AML-193 (cell line): ENCODE results near the gene GABRR3.
"Not testable (repeated sequence)": the region's sequence is repeated elsewhere in the genome, so short reads cannot be mapped to it uniquely, and the experiment has no call there.

Experiments used
- DNase-seq, 2 experiments: peaks; one replicate each; lab custom pipeline; 2025; lab: John Stamatoyannopoulos, UW

Gene GABRR3

DNA sequence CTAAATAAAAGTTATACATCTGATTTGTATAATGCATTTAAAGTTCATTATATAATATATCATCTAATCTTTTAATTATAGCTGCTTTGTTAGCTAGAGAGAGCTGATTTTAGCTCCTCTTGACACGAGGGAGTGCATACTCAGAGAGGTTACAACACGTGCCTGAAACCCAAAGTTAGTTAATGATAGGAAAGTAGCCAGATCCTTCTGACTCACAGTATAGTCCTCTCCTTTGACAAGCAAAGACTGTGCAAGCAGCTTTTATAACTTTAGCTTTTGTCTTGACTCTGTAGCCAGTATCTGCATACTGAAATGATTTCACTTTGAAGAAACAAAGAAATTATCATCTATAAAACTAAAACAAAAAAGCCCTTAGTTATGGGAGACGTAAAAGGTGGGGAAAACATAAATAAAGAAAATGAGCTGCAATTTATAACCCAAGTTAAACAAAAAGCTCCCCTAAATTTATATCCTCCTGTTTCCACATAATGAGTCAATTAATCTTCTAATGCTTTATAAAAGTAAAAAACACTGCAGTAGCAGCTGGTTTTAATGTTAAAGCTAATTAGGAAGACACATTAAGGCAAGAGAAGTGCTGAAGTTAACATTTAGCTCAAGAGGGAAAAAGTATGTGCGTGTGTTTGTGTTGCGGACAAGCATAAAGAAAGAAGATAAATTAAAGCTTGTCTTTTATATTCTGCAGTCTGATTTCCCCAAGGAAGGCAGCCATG lies 13.1 kb downstream of the GABRR3 start:
- DNase-seq = no peak

- DNase-seq = no peak
Measured at GRCh38 chr3:98020412-98020811, 14.7 kb downstream of the GABRR3 start.

DNA sequence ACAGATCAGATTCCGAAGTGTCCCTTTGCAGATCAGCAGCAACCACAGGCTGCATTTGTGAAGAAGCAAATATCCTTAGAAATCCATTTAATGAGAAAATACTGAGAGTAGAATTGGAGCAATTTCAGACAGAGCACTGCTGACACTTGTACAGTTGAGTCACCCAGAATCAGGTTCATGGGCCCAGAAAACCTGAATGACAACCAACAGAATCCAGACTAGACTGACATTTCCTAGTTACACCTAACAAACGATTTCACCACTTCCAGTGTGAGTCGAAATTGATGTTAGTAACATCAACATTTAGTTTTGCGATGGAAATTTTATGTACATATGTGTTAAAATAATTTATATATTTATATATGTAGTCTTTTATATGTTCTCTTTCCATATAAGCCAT lies 16.8 kb downstream of the GABRR3 start:
- no peak for DNase-seq

GRCh38 chr3:98014268-98014585 lies 20.9 kb downstream of the GABRR3 start:
- no peak for DNase-seq

GRCh38 chr3:98013411-98014267 lies 21.5 kb downstream of the GABRR3 start:
- DNase-seq = peak in 1 of 2 experiments; percentile 9

DNA sequence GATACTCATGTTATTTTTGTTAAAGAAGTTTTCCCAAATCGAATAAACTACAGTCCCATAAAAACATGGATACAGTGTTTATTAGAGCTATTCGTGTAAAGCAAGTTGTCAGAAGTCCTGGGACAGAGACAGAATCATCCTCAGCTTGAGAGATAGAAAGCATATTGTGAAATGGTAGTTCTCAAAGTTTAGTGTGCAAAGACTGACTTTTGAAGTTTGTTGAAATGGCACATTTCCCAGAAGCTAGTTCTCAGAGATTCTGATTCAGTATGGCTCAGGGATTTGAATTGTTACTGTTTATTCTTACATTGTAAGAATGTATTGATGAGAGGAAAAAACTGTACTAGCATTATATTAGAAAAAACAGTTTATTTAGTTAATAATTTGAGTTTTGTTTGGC lies 22.1 kb downstream of the GABRR3 start:
- DNase-seq = no peak

DNA sequence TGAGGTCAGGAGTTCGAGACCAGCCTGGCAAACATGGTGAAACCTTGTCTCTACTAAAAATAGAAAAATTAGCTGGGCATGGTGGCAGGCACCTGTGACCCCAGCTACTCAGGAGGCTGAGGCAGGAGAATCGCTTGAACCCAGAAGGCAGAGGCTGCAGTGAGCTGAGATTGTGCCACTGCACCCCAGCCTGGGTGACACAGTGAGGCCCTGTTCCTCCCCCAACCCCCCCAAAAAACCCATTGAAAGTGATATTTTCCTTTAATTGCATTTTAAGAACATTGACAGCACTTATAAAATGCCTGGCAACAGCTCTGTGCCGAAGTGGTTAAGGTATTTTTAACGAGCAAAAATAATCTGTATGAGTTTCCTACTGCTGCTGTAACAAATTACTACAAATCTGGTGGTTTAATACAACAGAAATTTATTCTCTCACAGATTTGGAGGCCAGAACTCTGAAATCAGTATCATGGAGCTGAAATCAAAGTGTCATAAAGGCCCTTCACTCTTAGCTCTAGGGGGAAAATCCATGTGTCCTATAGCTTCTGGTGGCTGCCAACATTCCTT lies 24.1 kb downstream of the GABRR3 start:
- DNase-seq = not testable (repeated sequence)

GRCh38 chr3:98010194-98010882 lies 24.8 kb downstream of the GABRR3 start:
- no peak for DNase-seq

- DNase-seq = no peak
Measured at GRCh38 chr3:98008855-98009254, 26.3 kb downstream of the GABRR3 start.

GRCh38 chr3:98005438-98005837 lies 29.7 kb downstream of the GABRR3 start:
- DNase-seq = no peak

GRCh38 chr3:98004721-98005120 lies 30.4 kb downstream of the GABRR3 start:
- no peak for DNase-seq

DNA sequence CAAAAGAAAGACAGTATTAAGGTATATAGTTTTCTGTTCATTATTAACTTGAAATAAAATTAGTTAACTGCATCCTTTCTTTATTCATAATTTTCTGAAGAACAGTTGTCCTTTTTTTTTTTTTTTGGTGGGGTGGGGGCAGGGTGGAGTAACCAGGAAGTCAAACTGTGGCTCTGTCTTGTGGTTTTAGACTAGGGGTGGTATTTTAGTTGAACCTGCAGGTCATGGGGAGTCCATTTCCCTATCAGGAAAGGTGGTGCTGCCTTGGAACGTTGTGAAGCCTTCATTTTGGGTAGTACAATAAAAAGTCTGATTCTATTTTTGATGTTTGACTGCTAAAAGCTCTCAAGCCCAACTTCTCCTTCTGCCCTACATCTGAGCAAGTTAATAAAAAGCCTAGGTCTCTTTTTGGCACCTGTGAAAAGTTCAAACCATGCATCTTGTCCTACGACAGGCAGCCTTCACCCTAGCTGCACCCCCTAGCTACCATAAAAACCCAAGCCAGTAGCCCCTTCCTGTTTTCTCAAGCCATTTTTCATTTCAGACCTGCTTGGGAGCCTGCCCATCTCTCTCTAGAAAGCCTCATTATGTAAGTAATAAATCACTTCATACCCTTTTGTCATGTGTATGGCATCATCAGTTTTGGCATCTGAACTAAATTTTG lies 31.7 kb downstream of the GABRR3 start:
- no peak for DNase-seq

GRCh38 chr3:98002717-98003116 lies 32.4 kb downstream of the GABRR3 start:
- no peak for DNase-seq

DNA sequence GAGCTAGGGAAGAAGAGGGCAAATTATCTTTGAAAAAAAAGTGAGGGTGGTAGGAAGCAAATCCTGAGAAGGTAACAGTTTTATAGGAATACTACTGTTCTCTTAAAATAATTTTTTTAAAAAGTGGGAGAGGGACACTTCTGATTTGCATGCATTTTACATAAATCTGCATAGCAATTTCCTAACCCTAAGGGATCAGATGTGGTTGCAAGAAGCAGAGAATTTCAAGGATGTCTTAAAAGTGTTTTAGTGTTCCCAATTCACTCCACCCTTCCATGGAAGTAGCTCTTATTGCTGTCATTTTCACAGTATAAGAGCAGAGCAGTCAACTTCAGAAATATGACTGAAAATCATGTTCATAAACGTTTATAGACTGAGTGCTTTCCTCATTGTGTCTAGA lies 35.1 kb downstream of the GABRR3 start:
- no peak for DNase-seq

GRCh38 chr3:97999103-97999502 lies 36.0 kb downstream of the GABRR3 start:
- DNase-seq = no peak

DNA sequence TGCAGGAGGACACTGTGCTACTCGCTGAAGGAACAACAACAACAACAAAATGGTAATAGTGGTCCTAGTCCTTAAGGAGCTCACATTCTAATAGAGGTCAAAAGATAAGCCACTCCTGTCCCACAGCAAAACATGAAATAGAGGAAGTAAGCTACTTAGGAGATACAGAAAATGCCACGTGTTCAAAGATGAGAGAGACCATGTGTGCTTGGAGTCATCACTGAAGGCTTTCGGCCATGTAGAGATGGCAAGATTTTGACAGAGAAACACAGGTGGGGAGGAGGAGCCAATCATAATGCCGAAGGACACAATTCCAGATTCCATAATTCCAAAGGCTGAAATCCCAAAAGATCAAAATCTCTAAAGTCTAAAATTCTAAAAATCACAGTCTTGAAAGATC lies 38.1 kb downstream of the GABRR3 start:
- no peak for DNase-seq

DNA sequence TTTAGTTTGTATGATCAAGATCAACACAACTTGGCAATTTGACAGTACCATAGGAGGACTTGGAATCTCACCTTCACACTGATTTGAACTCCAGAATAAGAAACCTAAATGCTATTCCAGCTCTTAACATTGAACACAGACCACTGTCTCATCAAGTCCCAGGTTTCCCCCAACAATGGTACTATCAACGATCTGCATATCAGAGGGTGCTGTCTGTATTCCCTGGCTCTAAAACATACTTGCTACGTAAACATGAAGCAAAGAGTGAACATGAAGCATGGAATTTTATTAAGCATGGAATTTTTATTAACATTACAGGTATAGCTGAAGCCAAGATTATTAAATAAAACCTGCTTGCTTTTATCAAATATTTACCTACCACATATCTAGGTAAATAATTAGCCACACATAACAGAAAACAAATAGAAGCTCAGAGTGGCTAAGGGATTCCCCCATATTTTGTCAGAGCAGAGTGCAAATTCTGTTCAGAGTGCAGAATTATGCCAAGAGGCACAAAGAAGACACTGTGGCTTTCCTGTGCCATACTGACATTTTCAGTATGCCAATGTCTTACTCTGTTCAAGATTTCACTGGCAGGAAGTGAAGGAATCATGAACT lies 40.7 kb downstream of the GABRR3 start:
- no peak for DNase-seq

DNA sequence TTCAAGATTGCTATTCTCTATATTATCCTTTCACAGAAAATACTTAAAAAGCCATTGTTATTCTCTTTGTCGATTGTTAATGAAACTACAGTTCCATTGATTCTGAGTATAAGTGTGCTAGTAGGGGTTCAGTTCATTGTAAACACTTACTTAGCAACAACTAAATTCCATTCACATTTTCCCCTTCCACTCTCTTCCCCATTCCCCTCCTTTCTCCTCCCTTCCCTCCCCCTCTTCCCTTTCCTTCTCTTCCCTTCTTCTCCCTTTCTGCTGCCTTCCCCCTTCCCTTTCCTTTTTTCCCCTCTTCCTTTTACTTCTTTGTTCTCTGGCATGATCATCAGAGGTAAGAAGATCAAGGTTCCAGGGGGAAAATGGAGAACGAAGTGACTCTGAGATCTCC lies 41.6 kb downstream of the GABRR3 start:
- DNase-seq = no peak

GRCh38 chr3:97992547-97993173 lies 42.5 kb downstream of the GABRR3 start:
- DNase-seq = no peak

- DNase-seq = no peak
Measured at GRCh38 chr3:97991293-97991682, 43.8 kb downstream of the GABRR3 start.

DNA sequence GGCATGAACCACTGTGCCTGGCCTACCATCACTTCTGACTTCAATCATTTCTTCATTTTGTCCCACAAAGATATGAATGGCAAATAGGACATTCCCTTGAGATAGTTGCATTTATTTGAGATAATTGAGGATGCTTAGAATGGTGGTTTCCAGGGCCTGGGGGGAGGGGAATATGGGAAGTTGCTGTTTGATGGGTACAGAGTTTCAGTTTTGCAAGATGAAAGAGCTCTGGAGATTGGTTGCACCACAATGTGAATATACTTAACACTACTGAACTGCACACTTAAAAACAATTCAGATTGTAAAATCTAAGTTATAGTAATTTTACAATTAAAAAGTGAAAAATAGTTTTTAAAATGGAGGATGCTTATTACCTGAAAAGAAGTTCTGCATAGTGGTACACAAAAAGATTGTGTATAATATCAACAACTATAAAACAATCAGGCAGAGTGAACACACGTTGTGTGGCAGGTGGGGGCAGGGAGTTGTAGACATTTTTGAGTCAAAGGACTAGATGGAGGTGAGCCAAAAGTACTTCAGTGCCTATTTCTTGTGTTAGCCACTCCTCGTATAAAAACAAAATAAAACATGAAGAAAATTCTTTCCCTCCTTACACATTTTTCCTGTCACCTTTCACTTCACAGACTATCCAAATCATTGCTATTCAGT lies 44.4 kb downstream of the GABRR3 start:
- no peak for DNase-seq
